A549 (cell line): ENCODE data around the gene KCNN3. TPM values are rescaled to one million over a fixed set of nuclear protein-coding genes. Genes with fewer than 3 reads are reported as not detected.

Source experiments
- ATAC-seq, 2 experiments: fragments of 200-7000 bp in 1 of 2; fragments of >200 bp in 1 of 2; cut with Nextera tagmentation in 1 of 2; cut with Tn5 transposase in 1 of 2; 3 replicates each; pipeline versions ENCODE4 v1.8.0 to v1.9.1; 2018 to 2020; ENCODE audit warnings: mild to moderate bottlenecking in 1 of 2, moderate library complexity in 1 of 2
- CTCF ChIA-PET: fragments of 300-600 bp; sonication (Branson Sonifier 250); formaldehyde crosslinking; extraction: SDS; loops from one replicate; lab custom pipeline; 2021; ENCODE audit warnings: antibody characterized with exemption, inconsistent platforms; lab: Yijun Ruan, JAX
- POLR2A ChIA-PET: fragments of 350-600 bp; formaldehyde crosslinking; extraction: SDS; loops from one replicate; lab custom pipeline; 2021; ENCODE audit warnings: antibody characterized with exemption, inconsistent platforms; lab: Yijun Ruan, JAX
- DNase-seq, 2 experiments: peaks; one replicate each; pipeline versions ENCODE4 v3.0.0 to v3.0.0-alpha.2; 2011 to 2016; ENCODE audit warnings: low read depth in 1 of 2, low spot score in 1 of 2
- FAIRE-seq: peaks from 2 replicates; lab custom pipeline; 2011; peaks lifted over from hg19 to GRCh38; lab: Jason Lieb, UNC
- H3K27ac ChIP-seq, 2 experiments: fragments of >200 bp; sonication (Bioruptor Twin); formaldehyde crosslinking; 3 replicates each; pipeline ENCODE4 v1.5.1; 2016 to 2017
- H3K4me1 ChIP-seq: fragments of >200 bp; sonication (Bioruptor Twin); formaldehyde crosslinking; 3 replicates; pipeline ENCODE4 v1.6.1; 2016
- H3K4me2 ChIP-seq: fragments of >200 bp; sonication (Bioruptor Twin); formaldehyde crosslinking; 3 replicates; pipeline ENCODE4 v1.6.1; 2016
- H3K4me3 ChIP-seq: fragments of >200 bp; sonication (Bioruptor Twin); formaldehyde crosslinking; 3 replicates; pipeline ENCODE4 v1.5.1; 2016
- H3K9me3 ChIP-seq: fragments of >200 bp; sonication (Bioruptor Twin); formaldehyde crosslinking; 3 replicates; pipeline ENCODE4 v1.6.1; 2016
- CBX2 ChIP-seq: fragments of 200-600 bp; sonication (generic); IDR thresholded peaks from 2 replicates; pipeline ENCODE4 v1.6.1; 2016; ENCODE audit warnings: low read depth, mild to moderate bottlenecking, borderline replicate concordance
- CBX8 ChIP-seq: fragments of 200-600 bp; sonication (generic); IDR thresholded peaks from 2 replicates; pipeline ENCODE4 v1.6.1; 2016
- CEBPB ChIP-seq, 2 experiments: fragments of >200 bp in 1 of 2; sonication (Bioruptor Twin) in 1 of 2; formaldehyde crosslinking in 1 of 2; IDR thresholded peaks; 2 replicates each; pipeline ENCODE4 v1.6.1; 2012 to 2016
- CHD2 ChIP-seq: fragments of 150-350 bp; IDR thresholded peaks from 2 replicates; pipeline ENCODE4 v1.6.1; 2014; ENCODE audit warnings: low read length; ENCODE audit not compliant: partially characterized antibody
- EHF ChIP-seq: fragments of 250-450 bp; sonication (Bioruptor Pico); IDR thresholded peaks from 2 replicates; pipeline ENCODE4 v1.5.0; 2020; ENCODE audit warnings: mild to moderate bottlenecking
- FOSL2 ChIP-seq, 2 experiments: fragments of 450-650 bp in 1 of 2; fragments of >200 bp in 1 of 2; sonication (Bioruptor Twin) in 1 of 2; formaldehyde crosslinking; IDR thresholded peaks; 2 replicates each; pipeline versions ENCODE4 v1.5.0 to v1.6.1; 2016 to 2020; ENCODE audit warnings: mild to moderate bottlenecking in 1 of 2, moderate library complexity in 1 of 2
- FOXS1 ChIP-seq: fragments of 250-450 bp; sonication (Bioruptor Pico); IDR thresholded peaks from 2 replicates; pipeline ENCODE4 v1.5.0; 2020; ENCODE audit warnings: mild to moderate bottlenecking, moderate library complexity
- GATA3 ChIP-seq: IDR thresholded peaks from 2 replicates; pipeline ENCODE4 v1.6.1; 2012; ENCODE audit warnings: borderline replicate concordance
- HDAC2 ChIP-seq: fragments of 200-600 bp; sonication (generic); IDR thresholded peaks from 2 replicates; pipeline ENCODE4 v1.6.1; 2016
- JUNB ChIP-seq: fragments of >200 bp; sonication (Bioruptor Twin); formaldehyde crosslinking; IDR thresholded peaks from 2 replicates; pipeline ENCODE4 v1.6.1; 2016
- MAFK ChIP-seq: fragments of 450-650 bp; IDR thresholded peaks from 2 replicates; pipeline ENCODE4 v1.6.1; 2014; ENCODE audit not compliant: partially characterized antibody
- MAZ ChIP-seq: fragments of 150-350 bp; IDR thresholded peaks from 2 replicates; pipeline ENCODE4 v1.6.1; 2014; ENCODE audit warnings: antibody characterized with exemption, low read depth, low read length, borderline replicate concordance
- NFE2L2 ChIP-seq: fragments of 150-350 bp; conservative IDR thresholded peaks from 2 replicates; pipeline ENCODE4 v1.6.1; 2014; ENCODE audit warnings: low read length
- NR3C1 ChIP-seq: fragments of >200 bp; sonication (Bioruptor Twin); formaldehyde crosslinking; IDR thresholded peaks from 3 replicates; pipeline ENCODE4 v1.6.1; 2017
- PHF8 ChIP-seq: fragments of 200-600 bp; sonication (generic); IDR thresholded peaks from 2 replicates; pipeline ENCODE4 v1.6.1; 2016; ENCODE audit warnings: low read depth, mild to moderate bottlenecking, antibody characterized with exemption, moderate library complexity, borderline replicate concordance
- POLR2A ChIP-seq: IDR thresholded peaks from 2 replicates; pipeline ENCODE4 v1.6.1; 2012; ENCODE audit warnings: mild to moderate bottlenecking, low read length
- POLR2AphosphoS2 ChIP-seq: conservative IDR thresholded peaks from 2 replicates; pipeline ENCODE4 v1.6.1; 2012; ENCODE audit warnings: low read length, improper control_type of control experiment, inconsistent platforms
- RAD21 ChIP-seq, 2 experiments: fragments of >200 bp in 1 of 2; sonication (Bioruptor Twin) in 1 of 2; formaldehyde crosslinking in 1 of 2; IDR thresholded peaks in 1 of 2; conservative IDR thresholded peaks in 1 of 2; 2 replicates in 1 of 2; 3 replicates in 1 of 2; pipeline ENCODE4 v1.6.1; 2012 to 2018; ENCODE audit warnings: inconsistent platforms in 1 of 2
- RCOR1 ChIP-seq: fragments of 150-350 bp; IDR thresholded peaks from 2 replicates; pipeline ENCODE4 v1.6.1; 2014; ENCODE audit warnings: antibody characterized with exemption, low read length, low read depth
- RFX5 ChIP-seq: fragments of 450-650 bp; IDR thresholded peaks from 2 replicates; pipeline ENCODE4 v1.7.1; 2014; ENCODE audit warnings: antibody characterized with exemption, mild to moderate bottlenecking, moderate library complexity
- RNF2 ChIP-seq: fragments of 200-600 bp; sonication (generic); IDR thresholded peaks from 2 replicates; pipeline ENCODE4 v1.6.1; 2016; ENCODE audit warnings: low read depth, mild to moderate bottlenecking, antibody characterized with exemption, moderate library complexity, borderline replicate concordance
- SREBF2 ChIP-seq: fragments of 450-650 bp; IDR thresholded peaks from 2 replicates; pipeline ENCODE4 v1.6.1; 2014; ENCODE audit warnings: mild to moderate bottlenecking, moderate library complexity
- TFCP2L1 ChIP-seq: fragments of 250-450 bp; sonication (Bioruptor Pico); IDR thresholded peaks from 2 replicates; pipeline ENCODE4 v1.5.0; 2021; ENCODE audit warnings: mild to moderate bottlenecking
- ZC3H11A ChIP-seq: fragments of 450-650 bp; IDR thresholded peaks from 2 replicates; pipeline ENCODE4 v1.6.1; 2014; ENCODE audit warnings: antibody characterized with exemption, mild to moderate bottlenecking
- ZFP36 ChIP-seq: fragments of 450-650 bp; IDR thresholded peaks from 2 replicates; pipeline ENCODE4 v1.6.1; 2014; ENCODE audit warnings: borderline replicate concordance; ENCODE audit not compliant: partially characterized antibody
- ZNF302 ChIP-seq: fragments of 250-450 bp; sonication (Bioruptor Pico); IDR thresholded peaks from 2 replicates; pipeline ENCODE4 v1.9.0; 2021; ENCODE audit warnings: inconsistent platforms, mild to moderate bottlenecking, moderate library complexity
- ZSCAN20 ChIP-seq: fragments of 250-450 bp; sonication (Bioruptor Pico); IDR thresholded peaks from 2 replicates; pipeline ENCODE4 v1.8.0; 2022; ENCODE audit warnings: mild to moderate bottlenecking, moderate library complexity
- WGBS: methylation state at CpG from one replicate; pipeline ENCODE4 v1.1.6; 2017; ENCODE audit errors: missing lambda C conversion rate; 5-methylcytosine and 5-hydroxymethylcytosine counted together
- polyA plus RNA-seq, 4 experiments: library from polyadenylated mRNA; depleted of rRNA in 3 of 4; stranded (reverse); fragments of >200 nt; fragmentation: RNase III in 1 of 4; extraction: RNeasy Plus Mini Kit Qiagen cat#74134 plus additional on column Dnase treatment in 1 of 4; gene quantifications; 2 replicates in 3 of 4; 3 replicates in 1 of 4; pipeline ENCODE4 v1.2.3, GENCODE V29; 2011 to 2017
- TF ChIP-seq, protein P1 (sequence below): fragments of 250-450 bp; sonication (Bioruptor Pico); IDR thresholded peaks from 2 replicates; pipeline ENCODE4 v1.5.0; 2020; ENCODE audit warnings: low read depth, mild to moderate bottlenecking, moderate library complexity
- TF ChIP-seq, protein P2 (sequence below): fragments of 250-450 bp; sonication (Bioruptor Pico); IDR thresholded peaks from 2 replicates; pipeline ENCODE4 v1.5.0; 2021; ENCODE audit warnings: mild to moderate bottlenecking, moderate library complexity, borderline replicate concordance

Gene KCNN3
- polyA plus RNA-seq, 2 of the 4 experiments (the other 2 are of a cell fraction): 0.01 to 0.03 TPM

DNA sequence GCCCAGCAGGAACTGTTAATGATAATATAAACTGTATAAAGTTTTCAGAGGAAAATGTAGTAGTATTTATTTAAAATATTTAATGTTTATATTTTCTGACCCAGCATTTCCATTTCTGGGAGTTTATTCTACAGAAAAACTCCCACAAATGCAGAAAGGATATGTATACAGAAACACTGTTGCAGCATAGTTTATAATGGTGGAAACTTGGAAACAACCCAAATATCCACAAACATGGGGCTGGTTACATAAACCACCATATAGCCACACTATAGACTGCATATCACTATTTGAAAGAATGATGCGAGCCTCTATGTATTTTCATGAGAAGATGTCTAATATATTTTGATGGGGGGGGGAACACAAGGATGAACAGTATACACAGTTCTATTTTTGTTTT lies 31.5 kb upstream of the KCNN3 start:
- Histone ChIP-seq H3K27ac (no peak overlapping the region), H3K9me3 (no peaks in the 10 kb centered on the region), H3K4me3 (no peak overlapping the region), H3K4me1 (no peaks in the 10 kb centered on the region), H3K4me2 (no peak overlapping the region)
- 78% methylated on average over 1 of the region's 1 CpG for WGBS
- ATAC-seq (no peak), FAIRE-seq (no peak), DNase-seq (no peak)
- ChIA-PET CTCF (interaction anchor here (1.9 kb wide), 1 partner anchor 23 kb away, joined by 5 read pairs; no protein-coding TSS in a partner anchor), POLR2A (no interaction called here)
- TF ChIP-seq RFX5 (no peak), FOXS1 (CRISPR knock-in tag) (no peak), HDAC2 (no peak), TFCP2L1 (CRISPR knock-in tag) (no peak), RCOR1 (no peak), ZSCAN20 (no peak), SREBF2 (no peak), CEBPB (IDR thresholded peaks at IDR 0.05) (no peak), ZNF302 (CRISPR knock-in tag) (no peak), EHF (CRISPR knock-in tag) (no peak), MAZ (no peak), FOSL2 (IDR thresholded peaks at IDR 0.05) (no peak), FOSL2 (CRISPR knock-in tag; IDR thresholded peaks at IDR 0.05) (no peak), NFE2L2 (no peak), JUNB (no peak), MAFK (no peak)
- TF ChIP-seq, protein P1, sequence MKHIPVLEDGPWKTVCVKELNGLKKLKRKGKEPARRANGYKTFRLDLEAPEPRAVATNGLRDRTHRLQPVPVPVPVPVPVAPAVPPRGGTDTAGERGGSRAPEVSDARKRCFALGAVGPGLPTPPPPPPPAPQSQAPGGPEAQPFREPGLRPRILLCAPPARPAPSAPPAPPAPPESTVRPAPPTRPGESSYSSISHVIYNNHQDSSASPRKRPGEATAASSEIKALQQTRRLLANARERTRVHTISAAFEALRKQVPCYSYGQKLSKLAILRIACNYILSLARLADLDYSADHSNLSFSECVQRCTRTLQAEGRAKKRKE: no peak
- TF ChIP-seq, protein P2, sequence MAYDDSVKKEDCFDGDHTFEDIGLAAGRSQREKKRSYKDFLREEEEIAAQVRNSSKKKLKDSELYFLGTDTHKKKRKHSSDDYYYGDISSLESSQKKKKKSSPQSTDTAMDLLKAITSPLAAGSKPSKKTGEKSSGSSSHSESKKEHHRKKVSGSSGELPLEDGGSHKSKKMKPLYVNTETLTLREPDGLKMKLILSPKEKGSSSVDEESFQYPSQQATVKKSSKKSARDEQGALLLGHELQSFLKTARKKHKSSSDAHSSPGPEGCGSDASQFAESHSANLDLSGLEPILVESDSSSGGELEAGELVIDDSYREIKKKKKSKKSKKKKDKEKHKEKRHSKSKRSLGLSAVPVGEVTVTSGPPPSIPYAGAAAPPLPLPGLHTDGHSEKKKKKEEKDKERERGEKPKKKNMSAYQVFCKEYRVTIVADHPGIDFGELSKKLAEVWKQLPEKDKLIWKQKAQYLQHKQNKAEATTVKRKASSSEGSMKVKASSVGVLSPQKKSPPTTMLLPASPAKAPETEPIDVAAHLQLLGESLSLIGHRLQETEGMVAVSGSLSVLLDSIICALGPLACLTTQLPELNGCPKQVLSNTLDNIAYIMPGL: no peak

DNA sequence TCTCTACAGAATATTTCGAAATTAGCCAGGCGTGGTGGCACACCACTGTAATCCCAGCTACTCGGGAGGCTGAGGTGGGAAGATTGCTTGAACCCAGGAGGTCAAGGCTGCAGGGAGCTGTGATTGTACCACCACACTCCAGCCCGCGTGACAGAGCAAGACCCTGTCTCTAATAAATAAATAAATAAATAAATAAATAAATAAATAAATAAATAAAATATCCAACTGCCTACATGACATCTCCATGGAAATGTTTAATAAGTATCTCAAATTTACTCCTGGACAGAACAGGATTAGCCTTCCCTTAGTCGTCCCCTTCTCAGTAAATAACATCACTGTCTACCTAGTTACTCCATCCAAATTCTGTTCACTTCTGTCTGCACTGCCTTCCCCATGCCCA lies 29.0 kb upstream of the KCNN3 start:
- H3K4me3 ChIP-seq: no peak overlapping the region
- ATAC-seq: no peak
- TF ChIP-seq ZC3H11A (peak; percentile 53), CBX8 (no peak)
- TF ChIP-seq, all 56 proteins: peak for 1
- H3K4me2 ChIP-seq: no peak overlapping the region
- ChIA-PET CTCF (no interaction called here), POLR2A (no interaction called here)
- no peak for FAIRE-seq
- H3K4me1 ChIP-seq: no peaks in the 10 kb centered on the region
- WGBS: 68% methylated on average over 6 of the region's 6 CpGs
- no peak for DNase-seq
- no peaks in the 10 kb centered on the region for H3K9me3 ChIP-seq
- no peak overlapping the region for H3K27ac ChIP-seq

DNA sequence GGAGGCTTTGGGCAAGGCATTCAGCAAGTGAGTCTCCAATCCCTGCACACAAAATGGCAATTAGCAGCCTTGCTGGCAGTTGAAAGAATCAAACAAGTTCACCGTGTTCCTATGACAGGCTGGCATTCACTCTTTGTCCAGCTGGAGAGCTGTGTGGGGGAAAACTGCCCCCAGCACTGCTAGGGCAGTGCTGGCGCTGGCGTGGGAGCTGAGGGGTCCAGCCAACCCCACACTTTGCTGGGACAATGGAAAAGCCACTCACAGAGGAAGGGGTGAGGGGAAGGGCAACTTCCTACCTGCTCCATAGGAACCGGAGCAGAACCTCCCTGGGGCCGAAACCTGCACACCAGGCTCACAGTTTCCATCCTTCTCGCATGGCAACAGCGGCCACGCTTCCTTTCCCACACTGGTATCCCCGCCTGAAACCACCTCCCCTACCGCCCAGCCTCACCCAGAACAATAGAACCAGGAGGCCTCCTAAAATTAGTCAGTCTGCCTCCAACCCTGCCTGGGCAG lies 26.7 kb upstream of the KCNN3 start:
- Histone ChIP-seq H3K4me2 (no peak overlapping the region), H3K27ac (no peak overlapping the region), H3K4me1 (no peaks in the 10 kb centered on the region), H3K9me3 (peaks cover 6% of the 10 kb centered on the region; the same call in 1 of the 3 replicates), H3K4me3 (no peak overlapping the region)
- peak; percentile 21 to 37; a peak in 3 of 6 replicates for ATAC-seq
- ChIA-PET CTCF (interaction anchor here (0.5 to 1.9 kb wide), 7 partner anchors 9 to 350 kb away, joined by 3 to 7 read pairs (median 3); no protein-coding TSS in a partner anchor), POLR2A (no interaction called here)
- TF ChIP-seq POLR2A (no peak), PHF8 (no peak), POLR2AphosphoS2 (no peak), RNF2 (no peak), NFE2L2 (no peak), CBX8 (no peak), CHD2 (no peak), RAD21 (conservative IDR thresholded peaks at IDR 0.05 in 1 of 2, IDR thresholded peaks at IDR 0.05 in 1 of 2) (no peak), NR3C1 (no peak), ZFP36 (no peak), GATA3 (no peak), CBX2 (no peak)
- no peak for DNase-seq
- FAIRE-seq: no peak
- WGBS: 61% methylated on average over 10 of the region's 10 CpGs
